H9 (cell line): ENCODE measurements around the gene IPO9. TPM values are rescaled to one million over a fixed set of nuclear protein-coding genes. Genes with fewer than 3 reads are reported as not detected.

Experiments used
- DNase-seq: peaks from one replicate; pipeline ENCODE4 v3.0.0-alpha.2; 2017
- H2AFZ ChIP-seq: one replicate; pipeline ENCODE4 v1.6.1; 2013; ENCODE audit warnings: mild to moderate bottlenecking, low read length, control low read depth, moderate library complexity
- H2AK5ac ChIP-seq: 2 replicates; pipeline ENCODE4 v1.6.1; 2013; ENCODE audit warnings: low read length, control low read depth, mixed read lengths; ENCODE audit not compliant: insufficient read length
- H2BK120ac ChIP-seq: one replicate; pipeline ENCODE4 v1.6.1; 2013; ENCODE audit warnings: low read depth, mild to moderate bottlenecking, low read length, control low read depth, inconsistent platforms; ENCODE audit not compliant: poor library complexity, severe bottlenecking
- H2BK12ac ChIP-seq: 2 replicates; pipeline ENCODE4 v1.6.1; 2013; ENCODE audit warnings: low read length, control low read depth, mixed read lengths, low read depth; ENCODE audit not compliant: insufficient read length
- H2BK15ac ChIP-seq: 2 replicates; pipeline ENCODE4 v1.6.1; 2013; ENCODE audit warnings: low read depth, low read length, control low read depth
- H2BK20ac ChIP-seq: one replicate; pipeline ENCODE4 v1.6.1; 2013; ENCODE audit warnings: low read depth, mild to moderate bottlenecking, low read length, control low read depth, inconsistent platforms; ENCODE audit not compliant: poor library complexity, severe bottlenecking
- H2BK5ac ChIP-seq: 2 replicates; pipeline ENCODE4 v1.6.1; 2013; ENCODE audit warnings: low read length, control low read depth, mixed read lengths; ENCODE audit not compliant: insufficient read length
- H3K14ac ChIP-seq: 2 replicates; pipeline ENCODE4 v1.6.1; 2013; ENCODE audit warnings: low read length, control low read depth; ENCODE audit not compliant: insufficient read depth
- H3K18ac ChIP-seq: 2 replicates; pipeline ENCODE4 v1.6.1; 2013; ENCODE audit warnings: low read depth, mild to moderate bottlenecking, mixed read lengths, low read length, control low read depth; ENCODE audit not compliant: insufficient read length
- H3K23ac ChIP-seq: 2 replicates; pipeline ENCODE4 v1.6.1; 2013; ENCODE audit warnings: low read length, control low read depth, mixed read lengths, low read depth; ENCODE audit not compliant: insufficient read length
- H3K23me2 ChIP-seq: 2 replicates; pipeline ENCODE4 v1.6.1; 2013; ENCODE audit warnings: low read depth, mild to moderate bottlenecking, mixed read lengths, low read length, control low read depth; ENCODE audit not compliant: insufficient read length, poor library complexity, severe bottlenecking
- H3K27ac ChIP-seq: 2 replicates; pipeline ENCODE4 v1.5.1; 2013; ENCODE audit warnings: low read length, control low read depth, mixed read lengths, low read depth; ENCODE audit not compliant: insufficient read length
- H3K27me3 ChIP-seq: 2 replicates; pipeline ENCODE4 v1.6.1; 2013; ENCODE audit warnings: low read length, control low read depth, inconsistent platforms; ENCODE audit not compliant: insufficient read depth
- H3K4ac ChIP-seq: 2 replicates; pipeline ENCODE4 v1.6.1; 2013; ENCODE audit warnings: low read depth, mild to moderate bottlenecking, control low read depth, inconsistent platforms, low read length, moderate library complexity
- H3K4me1 ChIP-seq: 2 replicates; pipeline ENCODE4 v1.6.1; 2013; ENCODE audit warnings: low read length, control low read depth, inconsistent platforms; ENCODE audit not compliant: insufficient read depth
- H3K4me2 ChIP-seq: 2 replicates; pipeline ENCODE4 v1.6.1; 2013; ENCODE audit warnings: low read length, control low read depth, mixed read lengths; ENCODE audit not compliant: insufficient read length, insufficient read depth
- H3K56ac ChIP-seq: 2 replicates; pipeline ENCODE4 v1.6.1; 2013; ENCODE audit warnings: low read depth, mild to moderate bottlenecking, mixed read lengths, low read length, control low read depth; ENCODE audit not compliant: insufficient read length
- H3K79me1 ChIP-seq: 2 replicates; pipeline ENCODE4 v1.6.1; 2013; ENCODE audit warnings: low read depth, mild to moderate bottlenecking, moderate library complexity, low read length, control low read depth, inconsistent platforms; ENCODE audit not compliant: insufficient read depth, poor library complexity, severe bottlenecking
- H3K79me2 ChIP-seq: 2 replicates; pipeline ENCODE4 v1.6.1; 2013; ENCODE audit warnings: low read length, control low read depth, inconsistent platforms; ENCODE audit not compliant: insufficient read depth
- H3K9ac ChIP-seq: 2 replicates; pipeline ENCODE4 v1.6.1; 2013; ENCODE audit warnings: low read length, control low read depth, mixed read lengths; ENCODE audit not compliant: insufficient read length; ENCODE audit errors: extremely low read depth
- H3K9me3 ChIP-seq: one replicate; pipeline ENCODE4 v1.6.1; 2013; ENCODE audit warnings: low read depth, low read length, inconsistent platforms; ENCODE audit not compliant: control insufficient read depth
- H3T11ph ChIP-seq: one replicate; pipeline ENCODE4 v1.6.1; 2013; ENCODE audit warnings: mild to moderate bottlenecking, low read length, control low read depth, inconsistent platforms
- H4K20me1 ChIP-seq: one replicate; pipeline ENCODE4 v1.6.1; 2013; ENCODE audit not compliant: control insufficient read depth, insufficient read length, insufficient read depth
- H4K5ac ChIP-seq: 2 replicates; pipeline ENCODE4 v1.6.1; 2013; ENCODE audit warnings: low read depth, mild to moderate bottlenecking, mixed read lengths, low read length, control low read depth; ENCODE audit not compliant: insufficient read length
- H4K8ac ChIP-seq: replicated peaks from 2 replicates; pipeline ENCODE4 v1.6.1; 2013; ENCODE audit warnings: low read length, control low read depth, mixed read lengths, low read depth; ENCODE audit not compliant: insufficient read length
- H4K91ac ChIP-seq: 2 replicates; pipeline ENCODE4 v1.6.1; 2013; ENCODE audit warnings: low read depth, mild to moderate bottlenecking, moderate library complexity, mixed read lengths, low read length, control low read depth; ENCODE audit not compliant: insufficient read length
- H3K27ac Mint-ChIP-seq, 3 experiments: 2 replicates in 2 of 3; 3 replicates in 1 of 3; pipeline ENCODE4 v1.8.0; 2020 to 2021; ENCODE audit warnings: mixed read lengths in 3 of 3, mild to moderate bottlenecking in 1 of 3, moderate library complexity in 1 of 3
- H3K27me3 Mint-ChIP-seq: 2 replicates; pipeline ENCODE4 v1.8.0; 2021; ENCODE audit warnings: low read depth, mild to moderate bottlenecking, moderate library complexity, mixed read lengths
- H3K36me3 Mint-ChIP-seq, 3 experiments: 2 replicates in 2 of 3; 3 replicates in 1 of 3; pipeline ENCODE4 v1.8.0; 2020 to 2021; ENCODE audit warnings: low read depth in 3 of 3, mixed read lengths in 3 of 3; ENCODE audit not compliant: insufficient read depth in 1 of 3
- H3K4me1 Mint-ChIP-seq, 2 experiments: 2 replicates each; pipeline ENCODE4 v1.8.0; 2020; ENCODE audit warnings: mixed read lengths in 2 of 2
- H3K4me3 Mint-ChIP-seq, 2 experiments: 2 replicates in 1 of 2; 3 replicates in 1 of 2; pipeline ENCODE4 v1.8.0; 2020 to 2021; ENCODE audit warnings: mild to moderate bottlenecking in 2 of 2, mixed read lengths in 2 of 2, moderate library complexity in 1 of 2
- H3K9me3 Mint-ChIP-seq, 2 experiments: 2 replicates in 1 of 2; 3 replicates in 1 of 2; pipeline ENCODE4 v1.8.0; 2020; ENCODE audit warnings: mild to moderate bottlenecking in 2 of 2, mixed read lengths in 2 of 2, moderate library complexity in 1 of 2
- WGBS: extraction: QIAGEN DNeasy Blood & Tissue Kit; methylation state at CpG from one replicate; pipeline ENCODE4 v1.1.7; 2013; ENCODE audit warnings: missing lambda C conversion rate, low lambda C conversion rate, mixed read lengths; ENCODE audit not compliant: insufficient read length; ENCODE audit errors: extremely low coverage; 5-methylcytosine and 5-hydroxymethylcytosine counted together
- total RNA-seq: library from RNA; stranded (reverse); gene quantifications from 2 replicates; pipeline ENCODE4 v1.2.1, GENCODE V29; 2021
- TF ChIP-seq, protein P1 (sequence below): fragments of 200-600 bp; sonication (generic); conservative IDR thresholded peaks from 3 replicates; pipeline ENCODE4 v1.8.0; 2021; ENCODE audit warnings: antibody characterized with exemption, mild to moderate bottlenecking

IPO9 gene
- total RNA-seq, 1 experiment from 2014 or later = 104 TPM

DNA sequence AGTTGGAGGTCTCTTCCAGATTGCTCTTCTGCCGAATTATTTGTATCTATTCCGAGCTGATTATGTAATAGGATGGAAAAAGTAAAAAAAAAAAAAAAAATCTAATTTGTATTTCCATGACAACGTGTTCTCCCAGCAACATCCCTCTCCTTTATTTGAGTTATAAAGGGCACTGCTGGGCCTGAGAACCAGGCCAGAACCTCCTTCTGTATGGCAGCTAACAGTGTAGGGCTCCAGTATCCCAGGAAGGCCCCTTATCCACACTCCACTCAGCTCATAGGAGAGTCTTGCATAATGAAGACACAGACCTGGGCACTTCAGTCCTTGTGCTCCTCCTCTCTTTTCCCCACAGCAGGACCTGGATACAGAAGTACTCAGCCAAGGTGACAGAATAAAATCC, 3.7 kb upstream of the IPO9 start:
- Histone ChIP-seq H2AK5ac (no peak overlapping the region), H3K79me2 (peaks cover 8% of the 10 kb centered on the region), H2AFZ (no peak overlapping the region), H2BK5ac (no peak overlapping the region), H4K20me1 (no peaks in the 10 kb centered on the region), H3K27me3 (no peaks in the 10 kb centered on the region), H3K9ac (no peak overlapping the region), H3K23me2 (no peaks in the 10 kb centered on the region), H3K27ac (no peak overlapping the region), H2BK20ac (no peak overlapping the region), H4K8ac (no peak overlapping the region), H3K9me3 (no peaks in the 10 kb centered on the region), H3K23ac (no peak overlapping the region), H2BK120ac (no peak overlapping the region), H2BK12ac (no peak overlapping the region), H2BK15ac (no peak overlapping the region), H3K56ac (no peak overlapping the region), H3K4me1 (no peaks in the 10 kb centered on the region), H4K91ac (no peak overlapping the region), H3K79me1 (no peaks in the 10 kb centered on the region), H3T11ph (no peak overlapping the region), H3K18ac (no peak overlapping the region), H4K5ac (no peak overlapping the region), H3K14ac (no peak overlapping the region), H3K4ac (no peak overlapping the region), H3K4me2 (no peak overlapping the region)
- Mint-ChIP-seq H3K27me3 (no peaks in the 10 kb centered on the region; the same call in none of the 2 replicates), H3K4me3 (no peak overlapping the region), H3K9me3 (no peaks in the 10 kb centered on the region), H3K4me1 (peaks cover 16 to 27% of the 10 kb centered on the region in 2 experiments), H3K27ac (no peak overlapping the region; a peak in 1 of 7 replicates), H3K36me3 (peaks cover 5 to 18% (median 14%) of the 10 kb centered on the region in 3 experiments)
- DNase-seq = no peak
- WGBS = no CpG with 5 or more reads among the region's 3 CpGs
- TF ChIP-seq, protein P1, sequence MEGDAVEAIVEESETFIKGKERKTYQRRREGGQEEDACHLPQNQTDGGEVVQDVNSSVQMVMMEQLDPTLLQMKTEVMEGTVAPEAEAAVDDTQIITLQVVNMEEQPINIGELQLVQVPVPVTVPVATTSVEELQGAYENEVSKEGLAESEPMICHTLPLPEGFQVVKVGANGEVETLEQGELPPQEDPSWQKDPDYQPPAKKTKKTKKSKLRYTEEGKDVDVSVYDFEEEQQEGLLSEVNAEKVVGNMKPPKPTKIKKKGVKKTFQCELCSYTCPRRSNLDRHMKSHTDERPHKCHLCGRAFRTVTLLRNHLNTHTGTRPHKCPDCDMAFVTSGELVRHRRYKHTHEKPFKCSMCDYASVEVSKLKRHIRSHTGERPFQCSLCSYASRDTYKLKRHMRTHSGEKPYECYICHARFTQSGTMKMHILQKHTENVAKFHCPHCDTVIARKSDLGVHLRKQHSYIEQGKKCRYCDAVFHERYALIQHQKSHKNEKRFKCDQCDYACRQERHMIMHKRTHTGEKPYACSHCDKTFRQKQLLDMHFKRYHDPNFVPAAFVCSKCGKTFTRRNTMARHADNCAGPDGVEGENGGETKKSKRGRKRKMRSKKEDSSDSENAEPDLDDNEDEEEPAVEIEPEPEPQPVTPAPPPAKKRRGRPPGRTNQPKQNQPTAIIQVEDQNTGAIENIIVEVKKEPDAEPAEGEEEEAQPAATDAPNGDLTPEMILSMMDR = no peak
